NCI-H2107 treated with DMSO at 0.1 percent for 48 hours (cell line): Measurements from ENCODE around the gene U2AF1L4.
"Not testable (repeated sequence)": the region's sequence is repeated elsewhere in the genome, so short reads cannot be mapped to it uniquely, and the experiment has no call there.

ENCODE experiments used
- DNase-seq: peaks from one replicate; lab custom pipeline; 2025; ENCODE audit not compliant: unreplicated experiment; lab: John Stamatoyannopoulos, UW

U2AF1L4 gene

DNA sequence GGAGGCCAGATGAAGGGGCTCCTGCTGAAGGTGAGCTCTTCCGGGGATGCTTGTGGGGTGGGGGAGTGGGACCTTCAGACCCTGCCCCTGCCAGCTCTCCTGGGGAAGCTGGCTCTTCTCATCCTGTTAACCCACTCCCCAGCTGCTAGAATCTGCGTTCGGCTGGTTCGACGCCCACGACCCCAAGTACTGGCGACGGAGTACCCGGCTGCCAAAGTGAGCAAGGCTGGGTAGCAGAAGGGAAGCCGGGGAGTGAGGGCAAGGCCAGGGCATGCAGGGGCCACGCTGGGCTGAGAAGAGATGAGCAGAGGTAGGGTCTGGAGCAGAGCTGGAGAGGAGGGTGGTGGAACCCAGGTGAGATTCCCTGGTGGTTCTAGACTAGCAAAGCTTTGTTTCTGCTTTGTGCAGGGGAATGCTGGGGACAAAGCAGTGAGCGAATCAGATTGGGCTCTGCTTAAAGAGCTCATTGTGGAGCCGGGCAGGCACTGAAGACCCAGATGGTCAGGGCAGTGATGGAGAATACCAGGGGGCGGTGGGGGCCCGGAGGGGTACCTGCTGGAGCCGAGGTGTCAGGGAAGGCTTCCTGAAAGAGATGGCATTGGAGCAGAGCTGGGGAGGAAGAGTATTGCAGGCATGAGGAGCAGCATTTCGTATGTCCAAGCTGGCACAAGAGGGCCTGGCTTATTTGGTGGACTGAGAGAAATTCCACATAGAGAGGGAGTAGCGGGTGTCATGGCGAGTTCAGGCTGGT is 17.1 kb downstream of the U2AF1L4 start:
- DNase-seq = no peak

DNA sequence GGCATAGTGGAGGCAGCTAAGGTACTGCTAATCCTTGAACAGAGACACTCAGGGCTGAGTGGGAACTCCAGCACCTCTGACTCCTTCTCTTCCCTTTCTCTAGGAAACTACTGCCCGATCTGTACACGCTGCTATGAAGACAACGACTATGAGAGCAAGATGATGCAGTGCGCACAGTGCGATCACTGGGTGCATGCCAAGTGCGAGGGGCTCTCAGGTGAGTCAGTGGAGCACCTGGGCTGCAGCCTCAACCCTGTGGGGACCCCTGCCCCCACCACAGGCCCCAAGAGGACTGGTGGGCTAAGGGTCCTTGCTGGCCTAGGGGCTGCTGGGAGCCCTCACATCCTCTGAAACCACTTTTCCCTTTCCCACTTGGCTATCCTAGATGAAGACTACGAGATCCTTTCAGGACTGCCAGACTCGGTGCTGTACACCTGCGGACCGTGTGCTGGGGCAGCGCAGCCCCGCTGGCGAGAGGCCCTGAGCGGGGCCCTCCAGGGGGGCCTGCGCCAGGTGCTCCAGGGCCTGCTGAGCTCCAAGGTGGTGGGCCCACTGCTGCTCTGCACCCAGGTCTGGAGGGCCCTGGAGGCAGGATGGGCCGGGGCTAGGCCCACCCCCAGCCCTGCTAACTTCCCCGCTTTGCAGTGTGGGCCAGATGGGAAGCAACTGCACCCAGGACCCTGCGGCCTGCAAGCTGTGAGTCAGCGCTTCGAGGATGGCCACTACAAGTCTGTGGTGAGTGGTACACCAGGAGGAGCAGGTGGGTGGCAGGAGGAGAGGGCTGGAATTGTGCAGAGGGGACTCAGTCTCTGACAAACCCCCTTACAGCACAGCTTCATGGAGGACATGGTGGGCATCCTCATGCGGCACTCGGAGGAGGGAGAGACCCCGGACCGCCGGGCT is 17.9 kb downstream of the U2AF1L4 start:
- DNase-seq = no peak

DNA sequence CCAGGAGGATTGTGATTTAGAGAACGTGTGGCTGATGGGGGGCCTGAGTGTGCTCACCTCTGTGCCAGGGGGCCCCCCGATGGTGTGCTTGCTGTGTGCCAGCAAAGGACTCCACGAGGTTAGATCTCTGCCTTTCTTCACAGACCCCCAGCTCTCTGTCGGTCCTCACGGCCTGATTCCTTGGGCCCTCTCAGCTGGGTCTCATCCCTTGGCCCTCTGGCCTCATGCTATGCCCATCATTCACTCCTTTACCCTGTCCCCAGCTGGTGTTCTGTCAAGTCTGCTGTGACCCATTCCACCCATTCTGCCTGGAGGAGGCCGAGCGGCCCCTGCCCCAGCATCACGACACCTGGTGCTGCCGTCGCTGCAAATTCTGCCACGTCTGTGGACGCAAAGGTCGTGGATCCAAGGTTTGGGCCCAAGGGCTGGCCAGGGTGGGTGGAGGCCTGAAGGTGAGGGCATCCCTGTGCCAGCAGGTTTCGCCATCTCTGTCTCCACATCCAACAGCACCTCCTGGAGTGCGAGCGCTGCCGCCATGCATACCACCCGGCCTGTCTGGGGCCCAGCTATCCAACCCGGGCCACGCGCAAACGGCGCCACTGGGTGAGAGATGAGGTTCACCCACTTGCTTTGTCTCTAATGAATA is 19.9 kb downstream of the U2AF1L4 start:
- DNase-seq = no peak

DNA sequence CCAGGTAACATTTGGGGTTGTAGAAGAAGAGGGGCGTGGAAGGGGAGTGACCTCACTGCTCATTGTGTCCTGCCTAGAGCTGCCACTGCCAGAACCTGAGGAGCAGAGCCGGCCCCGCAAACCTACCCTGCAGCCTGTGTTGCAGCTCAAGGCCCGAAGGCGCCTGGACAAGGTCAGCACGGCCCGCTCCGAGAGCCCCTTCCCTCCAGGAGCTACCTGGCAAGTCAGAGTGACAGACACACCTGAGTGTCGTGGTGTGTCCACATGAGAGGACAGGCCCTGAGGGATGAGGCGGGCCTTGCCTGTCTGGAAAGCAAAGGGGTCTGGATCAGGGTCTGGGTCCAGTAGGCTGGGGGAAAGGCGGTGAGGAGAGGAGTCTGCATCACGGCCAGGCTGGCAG is 20.7 kb downstream of the U2AF1L4 start:
- no peak for DNase-seq

DNA sequence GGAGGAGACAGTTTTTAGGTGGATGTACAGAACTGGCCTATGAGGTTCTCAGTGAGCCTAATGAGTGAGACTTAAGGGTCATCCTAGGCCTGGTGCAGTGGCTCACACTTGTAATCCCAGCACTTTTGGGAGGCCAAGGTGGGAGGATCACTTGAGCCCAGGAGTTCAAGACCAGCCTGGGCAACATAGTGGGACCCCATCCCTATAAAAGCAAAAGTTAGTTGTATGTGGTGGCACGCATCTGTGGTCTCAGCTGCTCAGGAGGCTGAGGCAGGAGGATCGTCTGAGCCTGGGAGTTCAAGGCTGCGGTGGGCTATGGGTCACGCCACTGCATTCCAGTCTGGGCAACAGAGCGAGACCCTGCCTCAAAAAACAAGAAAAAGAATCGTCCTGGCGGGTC is 21.1 kb downstream of the U2AF1L4 start:
- not testable (repeated sequence) for DNase-seq

DNA sequence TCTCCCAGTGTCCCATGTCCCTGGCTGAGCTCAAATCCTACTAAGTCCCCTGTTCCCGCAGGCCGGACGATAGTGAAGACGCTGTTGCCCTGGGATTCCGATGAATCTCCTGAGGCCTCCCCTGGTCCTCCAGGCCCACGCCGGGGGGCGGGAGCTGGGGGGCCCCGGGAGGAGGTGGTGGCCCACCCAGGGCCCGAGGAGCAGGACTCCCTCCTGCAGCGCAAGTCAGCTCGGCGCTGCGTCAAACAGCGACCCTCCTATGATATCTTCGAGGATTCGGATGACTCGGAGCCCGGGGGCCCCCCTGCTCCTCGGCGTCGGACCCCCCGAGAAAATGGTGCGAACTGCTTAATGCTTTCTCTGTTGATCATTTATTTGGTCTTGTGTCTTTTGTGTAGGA is 21.5 kb downstream of the U2AF1L4 start:
- DNase-seq = no peak

DNA sequence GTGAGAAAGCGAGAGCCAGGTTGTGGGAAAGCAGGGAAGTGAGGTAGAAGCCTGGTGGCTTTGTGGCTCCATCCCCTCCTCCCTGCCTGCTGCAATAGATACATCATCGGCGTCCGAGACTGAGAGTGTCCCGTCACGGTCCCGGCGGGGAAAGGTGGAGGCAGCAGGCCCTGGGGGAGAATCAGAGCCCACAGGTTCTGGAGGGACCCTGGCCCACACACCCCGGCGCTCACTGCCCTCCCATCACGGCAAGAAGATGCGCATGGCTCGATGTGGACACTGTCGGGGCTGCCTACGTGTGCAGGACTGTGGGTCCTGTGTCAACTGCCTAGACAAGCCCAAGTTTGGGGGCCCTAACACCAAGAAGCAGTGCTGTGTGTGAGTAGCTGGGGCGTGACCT is 22.3 kb downstream of the U2AF1L4 start:
- no peak for DNase-seq

DNA sequence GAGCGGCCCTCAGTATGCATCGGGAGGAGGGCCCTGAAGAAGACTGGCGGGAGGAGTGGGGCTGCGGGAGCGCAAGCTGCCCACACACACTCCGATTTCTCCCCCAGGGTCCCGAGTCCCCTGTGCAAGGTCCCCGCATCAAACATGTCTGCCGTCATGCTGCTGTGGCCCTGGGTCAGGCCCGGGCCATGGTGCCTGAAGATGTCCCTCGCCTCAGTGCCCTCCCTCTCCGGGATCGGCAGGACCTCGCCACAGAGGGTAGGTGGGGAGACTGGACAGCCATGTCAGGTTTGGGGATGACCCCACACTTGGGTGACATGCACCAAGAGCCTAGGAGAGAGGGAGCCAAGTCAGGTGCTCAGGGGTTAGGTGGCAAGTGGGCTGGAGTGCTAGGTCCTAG is 22.8 kb downstream of the U2AF1L4 start:
- no peak for DNase-seq

DNA sequence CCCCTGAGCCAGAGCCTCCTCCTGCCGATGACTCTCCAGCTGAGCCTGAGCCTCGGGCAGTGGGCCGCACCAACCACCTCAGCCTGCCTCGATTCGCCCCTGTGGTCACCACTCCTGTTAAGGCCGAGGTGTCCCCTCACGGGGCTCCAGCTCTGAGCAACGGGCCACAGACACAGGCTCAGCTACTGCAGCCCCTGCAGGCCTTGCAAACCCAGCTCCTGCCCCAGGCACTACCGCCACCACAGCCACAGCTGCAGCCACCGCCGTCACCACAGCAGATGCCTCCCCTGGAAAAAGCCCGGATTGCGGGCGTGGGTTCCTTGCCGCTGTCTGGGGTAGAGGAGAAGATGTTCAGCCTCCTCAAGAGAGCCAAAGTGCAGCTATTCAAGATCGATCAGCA is 23.8 kb downstream of the U2AF1L4 start:
- DNase-seq = no peak

DNA sequence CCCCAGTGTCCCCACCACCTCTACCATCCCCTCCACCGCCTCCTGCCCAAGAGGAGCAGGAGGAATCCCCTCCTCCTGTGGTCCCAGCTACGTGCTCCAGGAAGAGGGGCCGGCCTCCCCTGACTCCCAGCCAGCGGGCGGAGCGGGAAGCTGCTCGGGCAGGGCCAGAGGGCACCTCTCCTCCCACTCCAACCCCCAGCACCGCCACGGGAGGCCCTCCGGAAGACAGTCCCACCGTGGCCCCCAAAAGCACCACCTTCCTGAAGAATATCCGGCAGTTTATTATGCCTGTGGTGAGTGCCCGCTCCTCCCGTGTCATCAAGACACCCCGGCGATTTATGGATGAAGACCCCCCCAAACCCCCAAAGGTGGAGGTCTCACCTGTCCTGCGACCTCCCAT is 24.6 kb downstream of the U2AF1L4 start:
- no peak for DNase-seq

DNA sequence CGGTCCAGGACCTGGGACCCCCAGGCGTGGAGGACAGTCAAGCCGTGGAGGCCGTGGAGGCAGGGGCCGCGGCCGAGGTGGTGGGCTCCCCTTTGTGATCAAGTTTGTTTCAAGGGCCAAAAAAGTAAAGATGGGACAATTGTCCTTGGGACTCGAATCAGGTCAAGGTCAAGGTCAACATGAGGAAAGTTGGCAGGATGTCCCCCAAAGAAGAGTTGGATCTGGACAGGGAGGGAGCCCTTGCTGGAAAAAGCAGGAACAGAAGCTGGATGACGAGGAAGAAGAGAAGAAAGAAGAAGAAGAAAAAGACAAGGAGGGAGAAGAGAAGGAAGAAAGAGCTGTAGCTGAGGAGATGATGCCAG is 25.1 kb downstream of the U2AF1L4 start:
- no peak for DNase-seq

DNA sequence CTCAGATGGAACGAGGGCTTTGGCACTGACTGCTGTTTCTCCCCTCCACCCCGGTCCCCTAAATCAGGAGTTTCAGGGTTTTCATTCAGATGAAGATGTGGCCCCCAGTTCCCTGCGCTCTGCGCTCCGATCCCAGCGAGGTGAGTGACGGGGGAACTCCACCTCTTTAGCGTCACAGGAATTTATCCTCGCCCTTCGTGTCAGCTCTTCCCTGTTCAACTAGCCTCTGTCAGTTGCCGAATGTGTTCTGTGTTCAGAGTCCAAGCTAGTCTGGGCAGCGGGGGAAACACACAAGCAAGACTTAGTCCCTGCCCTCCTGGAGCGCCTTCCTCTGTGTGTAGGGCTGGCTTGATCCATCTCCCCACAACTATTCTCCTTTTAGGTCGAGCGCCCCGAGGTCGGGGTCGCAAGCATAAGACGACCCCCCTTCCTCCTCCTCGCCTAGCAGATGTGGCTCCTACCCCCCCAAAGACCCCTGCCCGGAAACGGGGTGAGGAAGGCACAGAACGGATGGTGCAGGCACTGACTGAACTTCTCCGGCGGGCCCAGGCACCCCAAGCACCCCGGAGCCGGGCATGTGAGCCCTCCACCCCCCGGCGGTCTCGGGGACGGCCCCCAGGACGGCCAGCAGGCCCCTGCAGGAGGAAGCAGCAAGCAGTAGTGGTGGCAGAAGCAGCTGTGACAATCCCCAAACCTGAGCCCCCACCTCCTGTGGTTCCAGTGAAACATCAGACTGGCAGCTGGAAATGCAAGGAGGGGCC is 25.6 kb downstream of the U2AF1L4 start:
- no peak for DNase-seq

DNA sequence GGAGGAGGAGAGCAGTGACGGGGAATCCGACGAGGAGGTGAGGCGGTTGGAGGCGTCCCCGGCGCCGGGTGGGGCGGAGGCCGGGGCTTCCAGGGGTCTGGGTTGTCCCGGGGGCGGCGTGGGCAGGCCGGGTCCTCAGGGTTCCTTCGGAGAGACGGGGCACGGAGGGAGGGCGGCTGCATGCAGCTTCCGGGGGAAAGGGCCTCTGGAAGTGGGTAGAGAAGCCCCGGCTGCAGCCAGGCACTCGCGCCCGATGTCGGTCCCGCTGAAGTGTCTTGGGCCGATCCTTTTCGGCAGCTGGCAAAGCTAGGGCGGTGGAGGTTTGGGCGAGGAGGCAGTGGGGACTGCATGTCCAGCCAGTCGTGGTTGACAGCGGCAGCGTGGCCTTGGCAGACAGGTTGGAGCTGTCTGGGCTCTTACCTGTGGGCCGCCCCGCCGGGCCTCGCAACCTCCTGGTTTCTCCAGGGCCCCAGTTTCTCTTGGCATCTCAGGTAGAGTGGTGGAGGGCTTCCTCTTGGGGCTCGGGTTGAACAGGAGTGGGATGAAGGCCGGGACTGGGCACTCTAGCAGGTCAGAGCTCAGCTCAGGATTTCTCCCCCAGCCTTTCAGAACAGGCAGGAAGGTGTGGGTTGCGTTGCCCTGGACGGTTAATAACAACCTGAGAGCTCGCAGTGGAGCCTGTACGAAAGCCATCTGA is 26.7 kb downstream of the U2AF1L4 start:
- no peak for DNase-seq

DNA sequence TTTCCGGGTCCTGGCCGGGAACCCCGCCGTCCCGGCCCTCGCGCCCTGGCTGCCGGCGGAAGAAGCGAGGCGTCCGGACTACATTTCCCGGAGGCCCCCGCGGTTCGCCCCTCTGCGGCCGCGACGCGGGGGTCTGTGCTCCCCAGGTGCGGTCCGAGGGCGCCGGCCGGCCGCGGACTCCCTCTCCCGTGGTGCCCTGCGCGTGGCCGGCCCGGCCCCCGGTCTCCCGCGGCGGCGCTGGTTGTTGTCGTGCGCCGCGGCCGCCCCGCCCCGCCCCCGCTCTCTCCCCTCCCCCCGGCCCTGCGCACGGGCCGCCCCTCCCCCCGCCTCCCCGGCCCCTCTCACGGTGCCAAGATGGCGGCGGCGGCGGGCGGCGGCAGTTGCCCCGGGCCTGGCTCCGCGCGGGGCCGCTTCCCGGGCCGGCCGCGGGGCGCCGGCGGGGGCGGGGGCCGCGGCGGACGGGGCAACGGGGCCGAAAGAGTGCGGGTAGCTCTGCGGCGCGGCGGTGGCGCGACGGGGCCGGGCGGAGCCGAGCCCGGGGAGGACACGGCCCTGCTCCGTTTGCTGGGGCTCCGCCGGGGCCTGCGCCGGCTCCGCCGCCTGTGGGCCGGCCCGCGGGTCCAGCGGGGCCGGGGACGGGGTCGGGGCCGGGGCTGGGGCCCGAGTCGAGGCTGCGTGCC is 27.4 kb downstream of the U2AF1L4 start, which contains the start of gene KMT2B:
KMT2B (plus strand) TSS at position 339 of the 680 bp plus-strand sequence; CDS start at position 355, 16 bp downstream.
- no peak for DNase-seq

DNA sequence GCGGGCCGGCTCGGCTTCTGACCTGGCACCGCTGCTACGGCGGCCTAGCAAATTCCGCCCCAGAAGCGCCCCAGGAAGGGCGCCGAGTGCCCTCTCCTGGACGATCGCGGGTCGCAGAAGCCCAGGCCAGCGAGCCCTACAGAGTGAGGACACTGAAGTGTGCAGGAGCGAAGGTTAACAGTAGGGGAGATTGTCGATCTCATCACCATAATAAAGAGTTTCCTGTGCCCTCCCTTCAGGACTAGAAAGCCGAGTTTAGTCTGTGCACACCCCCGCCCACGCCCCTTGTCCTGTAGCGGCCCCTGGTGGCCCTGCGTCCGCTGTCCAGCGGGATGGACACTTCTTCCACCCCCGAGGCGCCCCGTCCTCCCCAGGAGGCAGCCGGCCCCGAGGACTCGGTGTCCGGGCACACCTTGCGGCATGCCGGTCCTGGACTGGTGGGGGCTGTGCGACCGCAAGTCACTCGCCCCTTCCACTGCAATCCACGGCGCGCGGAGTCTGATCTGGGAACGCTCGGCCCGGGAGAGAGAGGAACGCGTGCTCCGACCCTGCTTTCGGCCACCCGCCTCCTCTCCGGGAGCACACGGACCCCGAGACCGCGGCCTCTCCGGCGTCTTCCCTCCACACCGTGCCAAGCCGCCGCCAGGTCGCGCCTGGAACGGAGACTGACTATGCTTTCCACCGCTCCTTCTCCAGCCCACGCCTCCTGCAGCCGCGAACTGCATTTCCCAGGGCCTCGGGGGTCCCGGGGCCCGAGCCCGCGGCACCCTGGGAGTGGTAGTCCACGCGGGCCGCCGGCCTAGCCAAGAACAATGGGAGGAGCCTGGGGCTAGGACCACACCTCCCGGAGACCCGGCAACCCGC is 28.2 kb downstream of the U2AF1L4 start:
- peak; percentile 83 for DNase-seq

DNA sequence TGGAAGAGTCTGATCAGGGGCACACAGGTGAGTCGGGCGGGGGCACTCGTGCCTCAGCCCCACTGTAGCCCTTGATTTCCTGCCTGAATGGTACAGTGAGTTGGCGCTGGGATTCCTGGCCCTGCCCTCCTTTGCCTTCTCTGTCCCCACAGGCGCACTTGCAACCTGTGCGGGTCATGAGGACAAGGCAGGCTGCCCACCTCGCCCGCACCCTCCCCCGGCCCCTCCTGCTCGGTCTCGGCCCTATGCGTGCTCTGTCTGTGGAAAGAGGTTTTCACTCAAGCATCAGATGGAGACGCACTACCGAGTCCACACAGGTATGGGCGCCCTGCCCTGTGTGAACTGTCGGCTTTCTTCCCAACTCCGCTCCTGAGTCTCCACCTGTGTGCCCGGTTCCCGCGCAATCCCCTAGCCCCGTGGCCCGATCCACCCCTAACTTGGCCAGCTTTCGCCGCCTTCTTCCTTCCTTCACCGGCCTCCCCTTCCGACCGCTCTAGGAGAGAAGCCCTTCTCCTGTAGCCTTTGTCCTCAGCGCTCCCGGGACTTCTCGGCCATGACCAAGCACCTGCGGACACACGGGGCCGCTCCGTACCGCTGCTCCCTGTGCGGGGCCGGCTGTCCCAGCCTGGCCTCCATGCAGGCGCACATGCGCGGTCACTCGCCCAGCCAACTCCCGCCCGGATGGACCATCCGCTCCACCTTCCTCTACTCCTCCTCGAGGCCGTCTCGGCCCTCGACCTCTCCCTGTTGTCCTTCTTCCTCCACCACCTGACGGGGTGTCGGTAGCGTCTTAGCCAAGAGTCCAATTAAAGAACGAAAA is 29.0 kb downstream of the U2AF1L4 start:
- DNase-seq = no peak

DNA sequence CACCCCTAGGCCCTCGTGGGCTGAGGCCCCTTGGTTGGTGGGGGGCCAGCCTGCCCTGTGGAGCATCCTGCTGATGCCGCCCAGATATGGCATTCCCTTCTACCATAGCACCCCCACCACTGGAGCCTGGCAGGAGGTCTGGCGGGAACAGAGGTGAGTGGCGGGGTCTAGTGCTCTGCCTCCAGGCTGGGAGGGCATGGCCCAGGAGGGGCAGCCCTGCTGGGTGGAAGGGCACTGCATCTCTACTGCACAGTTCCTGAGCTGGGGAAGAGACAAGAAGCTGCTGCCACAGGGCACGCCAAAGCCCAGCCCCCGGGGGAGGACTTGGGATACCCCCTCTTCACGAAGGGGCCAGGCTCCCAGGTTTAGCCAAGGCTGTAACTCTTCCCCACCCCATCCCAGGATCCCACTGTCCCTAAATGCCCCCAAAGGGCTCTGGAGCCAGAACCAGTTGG is 29.8 kb downstream of the U2AF1L4 start:
- DNase-seq = no peak
